Pancreas (tissue), 10 donors: Measurements from ENCODE around the gene ROCK1. TPM values are rescaled to one million over a fixed set of nuclear protein-coding genes. Genes with fewer than 3 reads are reported as not detected.

ENCODE experiments used
- ATAC-seq, 4 donors: fragments of 200-7000 bp; cut with Tn5 transposase; one replicate each; pipeline versions ENCODE4 v1.8.0 to v1.9.1; 2020; ENCODE audit warnings: mild to moderate bottlenecking in 4 of 4, moderate library complexity in 4 of 4
- DNase-seq, 6 donors: peaks; one replicate each; pipeline ENCODE4 v3.0.0-alpha.2; 2020
- FAIRE-seq: peaks from 2 replicates; lab custom pipeline; 2012; peaks lifted over from hg19 to GRCh38; lab: Jason Lieb, UNC
- H3K27ac ChIP-seq, 4 donors: fragments of 200-600 bp; sonication (generic); 1 replicate in 3 of 4; 2 replicates in 1 of 4; pipeline versions ENCODE4 v1.5.0 to v1.8.0; 2020
- H3K27me3 ChIP-seq, 4 donors: fragments of 200-600 bp; one replicate each; pipeline ENCODE4 v1.8.0; 2021
- H3K36me3 ChIP-seq, 3 donors: fragments of 200-600 bp; sonication (generic) in 1 of 3; one replicate each; pipeline versions ENCODE4 v1.5.0 to v1.8.0; 2020 to 2021
- H3K4me1 ChIP-seq, 3 donors: fragments of 200-600 bp; one replicate each; pipeline ENCODE4 v1.8.0; 2021
- H3K4me3 ChIP-seq, 4 donors: fragments of 200-600 bp; sonication (generic) in 2 of 4; one replicate each; pipeline versions ENCODE4 v1.5.0 to v1.8.0; 2020 to 2021
- H3K9me3 ChIP-seq, 4 donors: fragments of 200-600 bp; one replicate each; pipeline ENCODE4 v1.8.0; 2021
- WGBS, 2 donors: extraction: QIAGEN DNeasy Blood & Tissue Kit; methylation state at CpG; one replicate each; pipeline ENCODE4 v1.1.7; 2013; 5-methylcytosine and 5-hydroxymethylcytosine counted together
- intact Hi-C, 3 donors: fragments of 100-400 bp; cut with DNase I; formaldehyde crosslinking; loops; one replicate each; pipeline versions ENCODE4 v1.11.1 to v1.14.2; 2022
- polyA plus RNA-seq, 2 donors: library from polyadenylated mRNA; stranded (reverse); fragments of 200-250 nt; gene quantifications; one replicate each; pipeline ENCODE4 v1.2.3, GENCODE V29; 2013
- total RNA-seq, 6 donors: library from RNA; stranded (reverse); fragmentation: NEBNext Ultra II Directional in 4 of 6; extraction: Animal tissue kit (Norgen Biotek cat#: 25700) in 4 of 6; gene quantifications; one replicate each; pipeline versions ENCODE4 v1.2.1 to v1.2.4, GENCODE V29; 2021 to 2023
- TF ChIP-seq, protein P1 (sequence below), 4 donors: fragments of 200-600 bp; sonication (generic) in 3 of 4; IDR thresholded peaks; one replicate each; pipeline versions ENCODE4 v1.5.0 to v1.8.0; 2021; ENCODE audit warnings: antibody characterized with exemption in 4 of 4
- donor health status: healthy with polysubstance abuse.
- donor health status: DM: no; HTN: no; CAD: no; lungs with moderate emphysema.
- donor health status: DM: no; HTN: no; CAD: no.
- donor health status: control.
- donor health status: control.
- donor health status: Bipolar disorder and iron deficiency.
- donor health status: DM: yes; HTN: yes; CAD: no.
- donor health status: DM: no; HTN: no; CAD: no.
- donor health status: DM: no; HTN: no; CAD: no.
- donor health status: DM: yes; HTN: yes; CAD: no.

ROCK1 gene
- total and polyA plus RNA-seq, 8 donors = 6.1 to 25.1 (median 11.3) TPM

DNA sequence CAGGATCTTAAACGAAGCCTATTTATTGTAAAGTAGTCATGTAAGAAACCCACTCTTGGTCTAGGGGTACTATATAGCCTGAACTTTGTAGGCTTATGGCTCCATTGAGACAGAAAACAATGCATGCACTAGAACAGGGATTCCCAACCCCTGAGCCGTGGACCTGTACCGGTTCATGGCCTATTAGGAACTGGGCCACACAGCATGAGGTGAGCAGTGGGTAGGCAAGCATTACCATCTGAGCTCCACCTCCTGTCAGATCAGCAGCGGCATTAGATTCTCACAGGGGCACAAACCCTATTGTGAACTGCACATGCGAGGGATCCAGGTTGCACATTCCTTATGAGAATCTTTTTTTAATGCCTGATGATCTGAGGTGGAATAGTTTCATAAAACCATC is 59.2 kb downstream of the ROCK1 start:
- intact Hi-C loops = no loop called here
- Histone ChIP-seq H3K27ac (no peak overlapping the region), H3K4me1 (peaks cover 5 to 17% (median 6%) of the 10 kb centered on the region in 3 donors), H3K27me3 (no peaks in the 10 kb centered on the region), H3K4me3 (no peak overlapping the region), H3K36me3 (no peaks in the 10 kb centered on the region), H3K9me3 (no peaks in the 10 kb centered on the region)
- FAIRE-seq (no peak), DNase-seq (no peak), ATAC-seq (no peak)
- TF ChIP-seq, protein P1, sequence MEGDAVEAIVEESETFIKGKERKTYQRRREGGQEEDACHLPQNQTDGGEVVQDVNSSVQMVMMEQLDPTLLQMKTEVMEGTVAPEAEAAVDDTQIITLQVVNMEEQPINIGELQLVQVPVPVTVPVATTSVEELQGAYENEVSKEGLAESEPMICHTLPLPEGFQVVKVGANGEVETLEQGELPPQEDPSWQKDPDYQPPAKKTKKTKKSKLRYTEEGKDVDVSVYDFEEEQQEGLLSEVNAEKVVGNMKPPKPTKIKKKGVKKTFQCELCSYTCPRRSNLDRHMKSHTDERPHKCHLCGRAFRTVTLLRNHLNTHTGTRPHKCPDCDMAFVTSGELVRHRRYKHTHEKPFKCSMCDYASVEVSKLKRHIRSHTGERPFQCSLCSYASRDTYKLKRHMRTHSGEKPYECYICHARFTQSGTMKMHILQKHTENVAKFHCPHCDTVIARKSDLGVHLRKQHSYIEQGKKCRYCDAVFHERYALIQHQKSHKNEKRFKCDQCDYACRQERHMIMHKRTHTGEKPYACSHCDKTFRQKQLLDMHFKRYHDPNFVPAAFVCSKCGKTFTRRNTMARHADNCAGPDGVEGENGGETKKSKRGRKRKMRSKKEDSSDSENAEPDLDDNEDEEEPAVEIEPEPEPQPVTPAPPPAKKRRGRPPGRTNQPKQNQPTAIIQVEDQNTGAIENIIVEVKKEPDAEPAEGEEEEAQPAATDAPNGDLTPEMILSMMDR (IDR thresholded peaks at IDR 0.05) = no peak
- WGBS, 2 donors = 95% methylated on average over 5 of the region's 5 CpGs

DNA sequence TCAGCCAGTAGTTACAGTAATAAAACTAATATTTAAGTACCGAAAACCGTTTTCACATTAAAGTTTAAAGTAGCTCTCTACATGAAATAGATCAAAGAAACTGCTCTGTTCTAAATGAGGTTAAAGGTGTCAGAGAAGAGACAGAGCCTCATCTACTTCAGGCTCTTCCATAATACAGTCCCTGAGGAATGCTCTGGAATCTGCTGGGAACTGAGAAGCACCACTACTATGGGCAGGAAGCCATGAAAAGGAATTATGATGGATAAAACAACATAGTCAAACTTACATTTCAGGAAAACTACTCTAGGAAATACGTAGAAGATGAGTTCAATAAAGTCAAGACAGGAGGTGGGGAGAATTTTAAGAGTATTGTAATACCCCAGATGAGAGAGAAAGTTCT is 60.0 kb downstream of the ROCK1 start:
- no peak overlapping the region for H3K27ac ChIP-seq
- no peaks in the 10 kb centered on the region for H3K36me3 ChIP-seq
- no peaks in the 10 kb centered on the region for H3K27me3 ChIP-seq
- intact Hi-C loops = no loop called here
- H3K4me1 ChIP-seq = peaks cover 5 to 17% (median 6%) of the 10 kb centered on the region in 3 donors
- 85 to 88% methylated on average over 3 of the region's 3 CpGs for WGBS, 2 donors
- FAIRE-seq (no peak), ATAC-seq (no peak), DNase-seq (no peak)
- TF ChIP-seq, protein P1 (IDR thresholded peaks at IDR 0.05) = no peak
- no peaks in the 10 kb centered on the region for H3K9me3 ChIP-seq
- no peak overlapping the region for H3K4me3 ChIP-seq

DNA sequence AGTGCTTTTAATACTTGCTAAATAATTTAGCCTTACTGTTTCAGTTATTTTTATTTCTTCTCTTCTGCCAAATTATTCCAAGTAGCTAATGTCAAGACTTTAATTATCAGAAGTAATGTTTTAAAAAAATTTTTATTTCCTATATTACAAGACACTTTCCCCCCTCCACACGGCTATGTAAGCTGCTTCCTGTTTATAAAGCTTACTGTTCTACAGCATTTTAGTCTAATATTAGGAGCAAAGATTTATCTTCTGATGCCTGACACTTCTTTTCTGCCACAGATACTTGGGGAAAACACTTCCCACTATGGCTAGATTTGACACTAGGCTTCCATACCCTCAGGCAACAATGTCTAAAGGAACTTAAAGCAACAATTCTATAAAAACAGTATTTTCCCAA is 62.3 kb downstream of the ROCK1 start:
- no peak for FAIRE-seq
- intact Hi-C loops = no loop called here
- Histone ChIP-seq H3K9me3 (no peaks in the 10 kb centered on the region), H3K36me3 (no peaks in the 10 kb centered on the region), H3K4me3 (no peak overlapping the region), H3K27me3 (no peaks in the 10 kb centered on the region), H3K4me1 (peaks cover 5 to 17% (median 6%) of the 10 kb centered on the region in 3 donors), H3K27ac (no peak overlapping the region)
- 71 to 77% methylated on average over 1 of the region's 1 CpG for WGBS, 2 donors
- TF ChIP-seq, protein P1 (IDR thresholded peaks at IDR 0.05) = no peak
- no peak for DNase-seq
- no peak for ATAC-seq

DNA sequence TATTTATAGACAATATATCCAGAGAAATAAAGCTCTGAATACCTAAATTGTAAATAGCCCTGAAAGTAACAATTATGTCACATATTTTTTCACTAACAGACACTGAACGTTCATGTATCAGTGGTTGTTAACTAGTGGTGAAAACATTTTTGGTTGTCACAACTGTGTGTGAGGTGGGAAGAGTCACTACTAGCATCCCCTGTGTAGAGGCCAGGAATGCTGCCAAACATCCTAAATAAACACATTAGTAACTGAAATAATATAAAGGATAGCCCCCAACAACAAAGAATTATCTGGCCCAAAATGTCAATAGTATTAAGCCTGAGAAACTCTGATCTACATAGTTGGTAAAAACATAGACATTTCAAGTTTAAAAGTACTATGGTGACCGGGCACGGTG is 64.5 kb downstream of the ROCK1 start:
- TF ChIP-seq, protein P1 (IDR thresholded peaks at IDR 0.05) = no peak
- DNase-seq (no peak), ATAC-seq (no peak), FAIRE-seq (no peak)
- Histone ChIP-seq H3K27me3 (no peaks in the 10 kb centered on the region), H3K36me3 (no peaks in the 10 kb centered on the region), H3K27ac (no peak overlapping the region), H3K9me3 (no peaks in the 10 kb centered on the region), H3K4me1 (peaks cover 0 to 17% (median 5%) of the 10 kb centered on the region in 3 donors), H3K4me3 (no peak overlapping the region)
- intact Hi-C loops = no loop called here
- WGBS, 2 donors = 89 to 90% methylated on average over 3 of the region's 3 CpGs

DNA sequence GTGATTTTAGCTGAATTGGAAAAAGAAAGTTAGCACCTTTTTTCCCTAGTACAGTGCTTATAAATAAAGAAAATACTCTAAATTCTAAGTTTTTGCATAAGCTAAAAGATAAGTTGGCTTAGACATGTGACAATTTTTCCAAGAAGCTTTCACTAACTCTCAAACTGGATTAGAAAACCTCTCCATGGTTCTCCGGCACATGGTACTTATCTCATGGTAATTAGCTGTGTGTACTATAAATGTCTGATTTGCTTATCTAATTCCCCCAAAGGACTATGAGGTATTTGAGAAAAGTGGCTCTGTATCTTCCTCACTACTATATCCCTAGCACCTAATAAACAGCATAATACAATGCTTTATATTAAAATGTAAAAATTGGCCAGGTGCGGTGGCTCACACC is 71.1 kb downstream of the ROCK1 start:
- Histone ChIP-seq H3K4me3 (no peak overlapping the region), H3K9me3 (no peaks in the 10 kb centered on the region), H3K27ac (no peak overlapping the region), H3K4me1 (no peaks in the 10 kb centered on the region), H3K27me3 (no peaks in the 10 kb centered on the region), H3K36me3 (peaks cover 0 to 7% (median 0%) of the 10 kb centered on the region in 3 donors)
- 93 to 96% methylated on average over 2 of the region's 2 CpGs for WGBS, 2 donors
- FAIRE-seq (no peak), DNase-seq (no peak), ATAC-seq (no peak)
- TF ChIP-seq, protein P1 (IDR thresholded peaks at IDR 0.05) = no peak
- intact Hi-C loops = no loop called here
